Measurements from ENCODE around the gene WDR5. TPM values are rescaled to one million over a fixed set of nuclear protein-coding genes. Genes with fewer than 3 reads are reported as not detected.

Gene WDR5
- total and polyA plus RNA-seq, 7 donors = 10.8 to 33.6 (median 15.0) TPM

DNA sequence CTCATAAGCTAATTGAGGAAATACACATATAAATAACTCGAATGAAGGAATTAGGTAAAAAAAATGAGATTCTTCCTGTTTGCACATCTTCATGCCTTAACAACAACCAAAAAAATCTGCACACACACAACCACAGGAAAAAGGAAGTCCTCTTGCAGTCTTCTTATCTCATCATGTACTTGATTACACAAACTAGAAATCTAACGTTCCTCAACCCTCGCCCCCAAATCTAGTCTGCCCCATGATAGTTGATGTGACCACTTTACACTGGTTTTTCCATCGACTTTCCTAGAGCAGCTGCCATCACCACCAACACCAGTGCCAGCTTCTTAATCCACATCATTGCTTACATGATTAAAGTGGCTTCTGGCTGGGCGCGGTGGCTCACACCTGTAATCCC is 59.7 kb downstream of the WDR5 start:
- no peak for TF ChIP-seq POLR2AphosphoS5 (IDR thresholded peaks at IDR 0.05)
- TF ChIP-seq, protein P1, sequence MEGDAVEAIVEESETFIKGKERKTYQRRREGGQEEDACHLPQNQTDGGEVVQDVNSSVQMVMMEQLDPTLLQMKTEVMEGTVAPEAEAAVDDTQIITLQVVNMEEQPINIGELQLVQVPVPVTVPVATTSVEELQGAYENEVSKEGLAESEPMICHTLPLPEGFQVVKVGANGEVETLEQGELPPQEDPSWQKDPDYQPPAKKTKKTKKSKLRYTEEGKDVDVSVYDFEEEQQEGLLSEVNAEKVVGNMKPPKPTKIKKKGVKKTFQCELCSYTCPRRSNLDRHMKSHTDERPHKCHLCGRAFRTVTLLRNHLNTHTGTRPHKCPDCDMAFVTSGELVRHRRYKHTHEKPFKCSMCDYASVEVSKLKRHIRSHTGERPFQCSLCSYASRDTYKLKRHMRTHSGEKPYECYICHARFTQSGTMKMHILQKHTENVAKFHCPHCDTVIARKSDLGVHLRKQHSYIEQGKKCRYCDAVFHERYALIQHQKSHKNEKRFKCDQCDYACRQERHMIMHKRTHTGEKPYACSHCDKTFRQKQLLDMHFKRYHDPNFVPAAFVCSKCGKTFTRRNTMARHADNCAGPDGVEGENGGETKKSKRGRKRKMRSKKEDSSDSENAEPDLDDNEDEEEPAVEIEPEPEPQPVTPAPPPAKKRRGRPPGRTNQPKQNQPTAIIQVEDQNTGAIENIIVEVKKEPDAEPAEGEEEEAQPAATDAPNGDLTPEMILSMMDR (IDR thresholded peaks at IDR 0.05) = no peak
- TF ChIP-seq EP300 (IDR thresholded peaks at IDR 0.05) = no peak
- no peak for TF ChIP-seq POLR2A (IDR thresholded peaks at IDR 0.05)
- H3K4me1 ChIP-seq = no peaks in the 10 kb centered on the region
- no peaks in the 10 kb centered on the region for H3K27me3 ChIP-seq
- 49 to 52% methylated on average over 6 of the region's 6 CpGs for WGBS, 2 donors
- peak; percentile 40 for DNase-seq
- no peaks in the 10 kb centered on the region for H3K36me3 ChIP-seq
- no peaks in the 10 kb centered on the region for H3K9me3 ChIP-seq
- no peak overlapping the region for H3K4me3 ChIP-seq
- H3K27ac ChIP-seq = no peak overlapping the region
- intact Hi-C loops (cut with DNase I) = no loop called here

DNA sequence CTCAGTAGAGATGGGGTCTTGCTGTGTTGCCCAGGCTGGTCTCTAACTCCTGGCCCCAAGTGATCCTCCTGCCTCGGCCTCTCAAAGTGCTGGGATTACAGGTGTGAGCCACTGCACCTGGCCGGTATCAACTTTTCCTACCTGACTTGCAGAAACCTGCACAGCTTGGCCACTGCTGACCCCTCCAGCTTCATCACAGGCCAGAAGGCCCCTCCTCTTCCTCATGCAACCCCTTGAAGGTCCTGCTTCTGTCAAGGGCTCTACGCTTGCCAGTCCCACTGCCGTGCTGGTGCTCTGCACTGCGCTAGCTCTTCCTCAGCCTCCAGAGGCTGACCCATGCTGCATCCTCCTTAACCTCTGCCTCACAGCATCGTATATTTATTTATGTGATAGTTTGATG is 61.0 kb downstream of the WDR5 start:
- Histone ChIP-seq H3K27ac (no peak overlapping the region), H3K27me3 (no peaks in the 10 kb centered on the region), H3K36me3 (no peaks in the 10 kb centered on the region), H3K9me3 (peaks cover 0 to 4% (median under 1%) of the 10 kb centered on the region in 4 donors), H3K4me3 (no peak overlapping the region), H3K4me1 (no peaks in the 10 kb centered on the region)
- 81 to 86% methylated on average over 6 of the region's 6 CpGs for WGBS, 2 donors
- DNase-seq = peak; percentile 26
- intact Hi-C loops (cut with DNase I) = no loop called here
- TF ChIP-seq, protein P1 (IDR thresholded peaks at IDR 0.05) = no peak
- no peak for TF ChIP-seq POLR2A (IDR thresholded peaks at IDR 0.05)
- TF ChIP-seq EP300 (IDR thresholded peaks at IDR 0.05) = no peak

DNA sequence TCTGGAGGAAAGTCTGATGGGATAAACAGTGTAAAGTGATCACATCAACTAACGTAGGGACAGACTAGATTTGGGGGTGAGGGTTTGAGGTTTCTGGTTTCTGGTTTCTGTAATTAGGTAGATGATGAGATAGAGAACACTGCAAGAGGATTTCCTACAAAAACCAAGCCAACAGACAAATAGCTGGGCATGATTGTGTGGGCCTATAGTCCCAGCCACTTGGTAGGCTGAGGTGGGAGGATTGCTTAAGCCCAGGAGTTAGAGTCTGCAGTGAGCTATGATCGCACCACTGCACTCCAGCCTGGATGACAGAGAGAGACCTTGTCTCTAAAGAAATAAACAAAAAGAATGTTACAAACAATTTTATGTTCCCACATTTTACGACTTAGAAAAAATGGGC is 62.9 kb downstream of the WDR5 start:
- DNase-seq = no peak
- TF ChIP-seq POLR2A (IDR thresholded peaks at IDR 0.05) = no peak
- TF ChIP-seq, protein P1 (IDR thresholded peaks at IDR 0.05) = no peak
- no peak for TF ChIP-seq EP300 (IDR thresholded peaks at IDR 0.05)
- no peak for TF ChIP-seq POLR2AphosphoS5 (IDR thresholded peaks at IDR 0.05)
- 83 to 84% methylated on average over 3 of the region's 3 CpGs for WGBS, 2 donors
- no peak overlapping the region for H3K4me3 ChIP-seq
- no peaks in the 10 kb centered on the region for H3K36me3 ChIP-seq
- no peak overlapping the region for H3K27ac ChIP-seq
- H3K27me3 ChIP-seq = no peaks in the 10 kb centered on the region
- H3K9me3 ChIP-seq = peaks cover 0 to 6% (median 2%) of the 10 kb centered on the region in 4 donors
- H3K4me1 ChIP-seq = no peaks in the 10 kb centered on the region
- intact Hi-C loops (cut with DNase I) = no loop called here

DNA sequence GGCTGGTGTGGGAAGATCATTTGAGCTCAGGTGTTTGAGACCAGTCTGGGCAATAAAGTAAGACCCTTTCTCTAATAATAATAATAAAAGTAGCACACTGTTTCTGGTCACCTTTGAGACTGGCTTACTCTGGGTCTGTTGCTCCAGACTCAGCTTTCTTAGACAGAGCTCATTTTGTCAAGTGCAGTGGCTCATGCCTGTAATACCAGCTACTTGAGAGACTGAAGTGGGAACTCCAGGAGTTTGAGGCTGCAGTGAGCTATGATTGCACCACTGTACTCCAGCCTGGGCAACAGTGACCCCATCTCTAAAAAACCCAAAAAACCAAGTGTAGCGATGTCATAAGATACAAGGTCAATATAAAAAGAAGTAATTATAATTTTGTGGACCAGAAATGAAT is 64.8 kb downstream of the WDR5 start:
- Histone ChIP-seq H3K4me3 (no peak overlapping the region), H3K27ac (no peak overlapping the region), H3K4me1 (no peaks in the 10 kb centered on the region), H3K36me3 (no peaks in the 10 kb centered on the region), H3K9me3 (peaks cover 0 to 6% (median 2%) of the 10 kb centered on the region in 4 donors), H3K27me3 (no peaks in the 10 kb centered on the region)
- intact Hi-C loops (cut with DNase I) = no loop called here
- TF ChIP-seq, protein P1 (IDR thresholded peaks at IDR 0.05) = no peak
- no peak for TF ChIP-seq EP300 (IDR thresholded peaks at IDR 0.05)
- TF ChIP-seq POLR2A (IDR thresholded peaks at IDR 0.05) = no peak
- TF ChIP-seq POLR2AphosphoS5 (IDR thresholded peaks at IDR 0.05) = no peak
- 45 to 54% methylated on average over 1 of the region's 1 CpG for WGBS, 2 donors
- no peak for DNase-seq

DNA sequence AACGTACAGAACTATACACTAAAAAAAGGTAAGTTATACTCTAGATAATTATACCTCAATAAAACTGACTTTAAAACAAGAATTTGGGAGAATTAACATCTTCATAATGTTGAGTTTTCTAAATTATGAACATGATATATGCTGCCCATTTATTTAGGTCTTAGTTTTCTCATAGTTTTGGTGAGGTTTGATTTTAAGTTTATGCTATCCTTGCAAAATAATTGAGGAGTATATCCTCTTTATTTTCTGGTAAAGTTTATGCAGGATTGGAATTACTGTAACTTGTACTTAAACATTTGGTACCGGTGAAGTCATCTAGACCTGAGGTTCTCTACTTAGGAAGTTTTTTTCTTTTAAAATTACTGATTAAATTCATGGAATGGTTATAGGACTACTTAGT is 67.3 kb downstream of the WDR5 start:
- intact Hi-C loops (cut with DNase I) = no loop called here
- Histone ChIP-seq H3K4me3 (no peak overlapping the region), H3K36me3 (no peaks in the 10 kb centered on the region), H3K4me1 (no peaks in the 10 kb centered on the region), H3K27ac (no peak overlapping the region), H3K9me3 (peaks cover 0 to 6% (median 2%) of the 10 kb centered on the region in 4 donors), H3K27me3 (no peaks in the 10 kb centered on the region)
- DNase-seq = no peak
- WGBS, 2 donors = 70 to 86% methylated on average over 2 of the region's 2 CpGs
- TF ChIP-seq POLR2AphosphoS5 (IDR thresholded peaks at IDR 0.05) = no peak
- no peak for TF ChIP-seq EP300 (IDR thresholded peaks at IDR 0.05)
- TF ChIP-seq, protein P1 (IDR thresholded peaks at IDR 0.05) = no peak
